GM12878 (cell line): ENCODE data around the gene GNB3.

Source experiments
- CTCF ChIP-seq, 3 experiments: IDR thresholded peaks in 2 of 3; conservative IDR thresholded peaks in 1 of 3; 2 replicates each; pipeline ENCODE4 v1.5.1; 2011; ENCODE audit warnings: low read depth in 3 of 3, low read length in 3 of 3, mild to moderate bottlenecking in 3 of 3, control low read depth in 2 of 3, moderate library complexity in 2 of 3, inconsistent platforms in 1 of 3, mixed read lengths in 1 of 3; ENCODE audit not compliant: control insufficient read depth in 2 of 3, insufficient read depth in 1 of 3; ENCODE audit errors: extremely low read depth in 1 of 3
- POLR2AphosphoS5 ChIP-seq: IDR thresholded peaks from 2 replicates; pipeline ENCODE4 v1.6.1; 2011; ENCODE audit warnings: mild to moderate bottlenecking, low read length, inconsistent platforms
- ZBED1 ChIP-seq: IDR thresholded peaks from 2 replicates; pipeline ENCODE4 v1.6.1; 2016; ENCODE audit warnings: borderline replicate concordance

GRCh38 chr12:6838854-6839253 lies 1.9 kb upstream of the GNB3 start:
- TF ChIP-seq CTCF (IDR thresholded peaks at IDR 0.05 in 2 of 3, conservative IDR thresholded peaks at IDR 0.05 in 1 of 3; ENCODE audit: control insufficient read depth in 2 of 3, extremely low read depth in 1 of 3, insufficient read depth in 1 of 3, low read depth in 3 of 3, low read length in 3 of 3) (no peak), ZBED1 (no peak), POLR2AphosphoS5 (no peak)
